Liver (tissue), 9 donors: ENCODE measurements around the gene C12orf57. TPM values are rescaled to one million over a fixed set of nuclear protein-coding genes. Genes with fewer than 3 reads are reported as not detected.

Experiments used
- DNase-seq: peaks from one replicate; pipeline ENCODE4 v3.0.0-alpha.2; 2017; ENCODE audit warnings: low spot score
- H3K27ac ChIP-seq, 2 donors: one replicate each; pipeline ENCODE4 v1.7.0; 2013; ENCODE audit warnings: inconsistent platforms in 2 of 2, low read length in 2 of 2, control low read depth in 1 of 2, low read depth in 1 of 2, mild to moderate bottlenecking in 1 of 2
- H3K27me3 ChIP-seq, 4 donors: one replicate each; pipeline versions ENCODE4 v1.6.1 to v1.7.0; 2013; ENCODE audit warnings: low read length in 3 of 4, inconsistent platforms in 1 of 4, mild to moderate bottlenecking in 1 of 4, moderate library complexity in 1 of 4; ENCODE audit not compliant: control insufficient read depth in 4 of 4, insufficient read depth in 4 of 4
- H3K36me3 ChIP-seq, 4 donors: one replicate each; pipeline versions ENCODE4 v1.6.1 to v1.7.0; 2013; ENCODE audit warnings: low read length in 3 of 4, mild to moderate bottlenecking in 3 of 4, low read depth in 1 of 4, moderate library complexity in 1 of 4; ENCODE audit not compliant: control insufficient read depth in 4 of 4, insufficient read depth in 3 of 4
- H3K4me1 ChIP-seq, 4 donors: one replicate each; pipeline versions ENCODE4 v1.6.1 to v1.7.0; 2013; ENCODE audit warnings: low read length in 3 of 4, mild to moderate bottlenecking in 3 of 4, moderate library complexity in 1 of 4; ENCODE audit not compliant: control insufficient read depth in 4 of 4, insufficient read depth in 4 of 4
- H3K4me3 ChIP-seq, 3 donors: one replicate each; pipeline versions ENCODE4 v1.6.1 to v1.7.0; 2013; ENCODE audit warnings: low read length in 3 of 3, control low read depth in 1 of 3, low read depth in 1 of 3, mild to moderate bottlenecking in 1 of 3
- H3K9ac ChIP-seq, 2 donors: one replicate each; pipeline ENCODE4 v1.7.0; 2013; ENCODE audit warnings: low read length in 2 of 2, mild to moderate bottlenecking in 2 of 2, moderate library complexity in 2 of 2, control low read depth in 1 of 2, low read depth in 1 of 2
- H3K9me3 ChIP-seq, 4 donors: one replicate each; pipeline versions ENCODE4 v1.6.1 to v1.7.0; 2013; ENCODE audit warnings: low read length in 3 of 4; ENCODE audit not compliant: control insufficient read depth in 4 of 4
- ATF3 ChIP-seq: IDR thresholded peaks from 2 replicates; pipeline ENCODE4 v1.6.1; 2016; ENCODE audit warnings: antibody characterized with exemption
- CTCF ChIP-seq: fragments of 150-350 bp; IDR thresholded peaks from 2 replicates; pipeline ENCODE4 v1.5.1; 2017; ENCODE audit warnings: improper control_type of control experiment, low read depth, low read length; ENCODE audit not compliant: missing input control
- EGR1 ChIP-seq, 2 donors: IDR thresholded peaks; 2 replicates each; pipeline ENCODE4 v1.6.1; 2016 to 2018; ENCODE audit warnings: antibody characterized with exemption in 2 of 2, low read depth in 2 of 2
- FOXA1 ChIP-seq: IDR thresholded peaks from 2 replicates; pipeline ENCODE4 v1.6.1; 2016; ENCODE audit warnings: antibody characterized with exemption
- GABPA ChIP-seq, 2 donors: IDR thresholded peaks in 1 of 2; conservative IDR thresholded peaks in 1 of 2; 2 replicates each; pipeline ENCODE4 v1.6.1; 2016; ENCODE audit warnings: antibody characterized with exemption in 2 of 2, mild to moderate bottlenecking in 1 of 2, moderate library complexity in 1 of 2
- HNF4A ChIP-seq, 2 donors: conservative IDR thresholded peaks; 2 replicates each; pipeline ENCODE4 v1.6.1; 2016; ENCODE audit warnings: antibody characterized with exemption in 2 of 2, mild to moderate bottlenecking in 2 of 2
- HNF4G ChIP-seq: IDR thresholded peaks from 2 replicates; pipeline ENCODE4 v1.6.1; 2016; ENCODE audit warnings: antibody characterized with exemption
- JUND ChIP-seq, 2 donors: IDR thresholded peaks; 2 replicates each; pipeline ENCODE4 v1.6.1; 2016; ENCODE audit warnings: antibody characterized with exemption in 2 of 2
- MAX ChIP-seq: IDR thresholded peaks from 2 replicates; pipeline ENCODE4 v1.6.1; 2016; ENCODE audit warnings: antibody characterized with exemption
- NR2F2 ChIP-seq: IDR thresholded peaks from 2 replicates; pipeline ENCODE4 v1.6.1; 2016; ENCODE audit warnings: antibody characterized with exemption
- RAD21 ChIP-seq, 2 donors: IDR thresholded peaks; 2 replicates each; pipeline ENCODE4 v1.6.1; 2016; ENCODE audit warnings: antibody characterized with exemption in 2 of 2, mild to moderate bottlenecking in 2 of 2
- REST ChIP-seq: IDR thresholded peaks from 2 replicates; pipeline ENCODE4 v1.6.1; 2016; ENCODE audit warnings: antibody characterized with exemption, mild to moderate bottlenecking
- RXRA ChIP-seq, 2 donors: IDR thresholded peaks; 2 replicates each; pipeline ENCODE4 v1.6.1; 2017 to 2018; ENCODE audit warnings: antibody characterized with exemption in 2 of 2, mild to moderate bottlenecking in 1 of 2
- TAF1 ChIP-seq: conservative IDR thresholded peaks from 2 replicates; pipeline ENCODE4 v1.6.1; 2016; ENCODE audit warnings: antibody characterized with exemption, mild to moderate bottlenecking
- YY1 ChIP-seq: IDR thresholded peaks from 2 replicates; pipeline ENCODE4 v1.6.1; 2016; ENCODE audit warnings: antibody characterized with exemption, mild to moderate bottlenecking
- WGBS: extraction: QIAGEN DNeasy Blood & Tissue Kit; methylation state at CpG from one replicate; pipeline ENCODE4 v1.1.7; 2013; 5-methylcytosine and 5-hydroxymethylcytosine counted together
- polyA plus RNA-seq, 2 donors: library from polyadenylated mRNA; stranded (reverse) in 1 of 2; unstranded in 1 of 2; fragments of 200-250 nt in 1 of 2; fragments of >200 nt in 1 of 2; fragmentation: Nextera tagmentation in 1 of 2; extraction: Ambion mirVana in 1 of 2; gene quantifications; one replicate each; pipeline versions ENCODE4 v1.2.1 to v1.2.3, GENCODE V29; 2013 to 2015
- total RNA-seq, 2 donors: library from RNA; depleted of rRNA; stranded (reverse); fragments of >200 nt; gene quantifications; one replicate each; pipeline ENCODE4 v1.2.3, GENCODE V29; 2014
- donor health status: healthy.
- donor health status: healthy.
- donor health status: healthy.
- donor health status: healthy.
- donor health status: healthy.

The C12orf57 gene
- total and polyA plus RNA-seq, 4 donors: 49.2 to 193 (median 65.7) TPM

- 68% methylated on average over 24 of the region's 24 CpGs for WGBS
- H3K27me3 ChIP-seq: no peaks in the 10 kb centered on the region
- peak overlapping the region in 1 of 2 donors; percentile 3 for H3K9ac ChIP-seq
- DNase-seq: no peak
- no peaks in the 10 kb centered on the region for H3K9me3 ChIP-seq
- H3K4me3 ChIP-seq: peak overlapping the region in 1 of 3 donors; percentile 41
- H3K4me1 ChIP-seq: peaks cover 0 to 5% (median 0%) of the 10 kb centered on the region in 4 donors
- peaks cover 0 to 3% (median 2%) of the 10 kb centered on the region in 4 donors for H3K36me3 ChIP-seq
- H3K27ac ChIP-seq: peak overlapping the region; percentile 64 to 81
- TF ChIP-seq RXRA (IDR thresholded peaks at IDR 0.05) (no peak), REST (no peak), HNF4G (no peak), FOXA1 (no peak), RAD21 (IDR thresholded peaks at IDR 0.05) (no peak), GABPA (IDR thresholded peaks at IDR 0.05 in 1 of 2, conservative IDR thresholded peaks at IDR 0.05 in 1 of 2) (no peak), CTCF (no peak), HNF4A (conservative IDR thresholded peaks at IDR 0.05) (no peak)
Observed at GRCh38 chr12:6953442-6954315, 9.9 kb downstream of the C12orf57 start.

GRCh38 chr12:6954316-6955107 is 10.7 kb downstream of the C12orf57 start:
- Histone ChIP-seq H3K27ac (peak overlapping the region in 1 of 2 donors; percentile 58), H3K9me3 (no peaks in the 10 kb centered on the region), H3K9ac (no peak overlapping the region), H3K36me3 (peaks cover 0 to 3% (median 2%) of the 10 kb centered on the region in 4 donors), H3K4me1 (peaks cover 0 to 5% (median 0%) of the 10 kb centered on the region in 4 donors), H3K27me3 (no peaks in the 10 kb centered on the region), H3K4me3 (no peak overlapping the region)
- WGBS: 89% methylated on average over 21 of the region's 21 CpGs
- no peak for DNase-seq
- TF ChIP-seq RXRA (IDR thresholded peaks at IDR 0.05) (no peak), RAD21 (IDR thresholded peaks at IDR 0.05) (no peak), HNF4G (no peak), EGR1 (IDR thresholded peaks at IDR 0.05; ENCODE audit: low read depth in 2 of 2) (no peak), MAX (no peak), HNF4A (conservative IDR thresholded peaks at IDR 0.05) (no peak), YY1 (no peak), REST (no peak), ATF3 (no peak), JUND (IDR thresholded peaks at IDR 0.05) (no peak), NR2F2 (no peak), CTCF (no peak), FOXA1 (no peak), TAF1 (no peak), GABPA (IDR thresholded peaks at IDR 0.05 in 1 of 2, conservative IDR thresholded peaks at IDR 0.05 in 1 of 2) (no peak)
